ENCODE results near the gene FGF2. TPM values are rescaled to one million over a fixed set of nuclear protein-coding genes. Genes with fewer than 3 reads are reported as not detected.

FGF2 gene
- total RNA-seq, 1 donor from 2014 or later: 6.5 TPM

GRCh38 chr4:122900314-122900713 lies 73.7 kb downstream of the FGF2 start:
- Mint-ChIP-seq H3K4me3 (no peak overlapping the region), H3K27me3 (no peaks in the 10 kb centered on the region), H3K9me3 (no peaks in the 10 kb centered on the region), H3K4me1 (ENCODE audit: unreplicated experiment) (no peaks in the 10 kb centered on the region), H3K36me3 (peaks cover 13% of the 10 kb centered on the region), H3K27ac (no peak overlapping the region)
- no peak for TF ChIP-seq CTCF (conservative IDR thresholded peaks at IDR 0.05)
- DNase-seq (ENCODE audit: extremely low spot score, unreplicated experiment): no peak

- no peaks in the 10 kb centered on the region for H3K9me3 Mint-ChIP-seq
- H3K36me3 Mint-ChIP-seq: peaks cover 15% of the 10 kb centered on the region
- no peaks in the 10 kb centered on the region for H3K27me3 Mint-ChIP-seq
- no peaks in the 10 kb centered on the region for H3K4me1 Mint-ChIP-seq (ENCODE audit: unreplicated experiment)
- H3K4me3 Mint-ChIP-seq: no peak overlapping the region
- no peak overlapping the region for H3K27ac Mint-ChIP-seq
- no peak for DNase-seq (ENCODE audit: extremely low spot score, unreplicated experiment)
- TF ChIP-seq CTCF (conservative IDR thresholded peaks at IDR 0.05): no peak
These were observed 74.8 kb downstream of the FGF2 start for GRCh38 chr4:122901247-122902010.

GRCh38 chr4:122903766-122904288 lies 77.2 kb downstream of the FGF2 start:
- Mint-ChIP-seq H3K27ac (no peak overlapping the region), H3K36me3 (peaks cover 15% of the 10 kb centered on the region), H3K9me3 (no peaks in the 10 kb centered on the region), H3K27me3 (no peaks in the 10 kb centered on the region), H3K4me3 (no peak overlapping the region), H3K4me1 (ENCODE audit: unreplicated experiment) (no peaks in the 10 kb centered on the region)
- DNase-seq (ENCODE audit: extremely low spot score, unreplicated experiment): no peak
- TF ChIP-seq CTCF (conservative IDR thresholded peaks at IDR 0.05): no peak

GRCh38 chr4:122906859-122907305 lies 80.3 kb downstream of the FGF2 start:
- H3K27me3 Mint-ChIP-seq: no peaks in the 10 kb centered on the region
- no peak overlapping the region for H3K27ac Mint-ChIP-seq
- no peak overlapping the region for H3K4me3 Mint-ChIP-seq

GRCh38 chr4:122908223-122908622 lies 81.6 kb downstream of the FGF2 start:
- Mint-ChIP-seq H3K27me3 (no peaks in the 10 kb centered on the region), H3K36me3 (peaks cover 7% of the 10 kb centered on the region), H3K9me3 (no peaks in the 10 kb centered on the region), H3K4me1 (ENCODE audit: unreplicated experiment) (no peaks in the 10 kb centered on the region), H3K4me3 (no peak overlapping the region), H3K27ac (no peak overlapping the region)
- DNase-seq (ENCODE audit: extremely low spot score, unreplicated experiment): no peak
- TF ChIP-seq CTCF (conservative IDR thresholded peaks at IDR 0.05): no peak

More at GRCh38 chr4:122906859-122907305, 80.3 kb downstream of the FGF2 start:
- no peak for DNase-seq (ENCODE audit: extremely low spot score, unreplicated experiment)
- H3K4me1 Mint-ChIP-seq (ENCODE audit: unreplicated experiment): no peaks in the 10 kb centered on the region
- H3K9me3 Mint-ChIP-seq: no peaks in the 10 kb centered on the region
- no peak for TF ChIP-seq CTCF (conservative IDR thresholded peaks at IDR 0.05)
- H3K36me3 Mint-ChIP-seq: peaks cover 7% of the 10 kb centered on the region

All from type B pancreatic cell (in vitro differentiated cells).